ES-I3 (cell line): ENCODE data around the gene FUCA1.
"Not testable (repeated sequence)": the region's sequence is repeated elsewhere in the genome, so short reads cannot be mapped to it uniquely, and the experiment has no call there.

Experiments used
- H3K36me3 ChIP-seq: 2 replicates; pipeline ENCODE4 v1.6.1; 2013; ENCODE audit warnings: mild to moderate bottlenecking, low read length, control low read depth, moderate library complexity; ENCODE audit not compliant: insufficient read depth
- H3K4me1 ChIP-seq: 2 replicates; pipeline ENCODE4 v1.6.1; 2013; ENCODE audit warnings: mild to moderate bottlenecking, control low read depth, low read length; ENCODE audit not compliant: insufficient read depth
- H3K9ac ChIP-seq: 2 replicates; pipeline ENCODE4 v1.6.1; 2013; ENCODE audit warnings: low read depth, mild to moderate bottlenecking, low read length, moderate library complexity
- H3K9me3 ChIP-seq: 2 replicates; pipeline ENCODE4 v1.6.1; 2013; ENCODE audit warnings: mild to moderate bottlenecking, low read length, moderate library complexity; ENCODE audit not compliant: control insufficient read depth, insufficient read depth

The FUCA1 gene

GRCh38 chr1:23904748-23905357 lies 36.8 kb upstream of the FUCA1 start:
- Histone ChIP-seq H3K36me3 (no peaks in the 10 kb centered on the region), H3K9me3 (no peaks in the 10 kb centered on the region), H3K4me1 (peaks cover 16% of the 10 kb centered on the region), H3K9ac (no peak overlapping the region)

- H3K9me3 ChIP-seq = no peaks in the 10 kb centered on the region
- no peaks in the 10 kb centered on the region for H3K36me3 ChIP-seq
- H3K9ac ChIP-seq = no peak overlapping the region; the same call in 1 of the 2 replicates
- peaks cover 16% of the 10 kb centered on the region for H3K4me1 ChIP-seq
Observed at GRCh38 chr1:23903754-23904153, 35.7 kb upstream of the FUCA1 start.

- peaks cover 16% of the 10 kb centered on the region for H3K4me1 ChIP-seq
- H3K9ac ChIP-seq = peak overlapping the region; percentile 37; the same call in 1 of the 2 replicates
- no peaks in the 10 kb centered on the region for H3K36me3 ChIP-seq
- no peaks in the 10 kb centered on the region for H3K9me3 ChIP-seq
Observed at GRCh38 chr1:23902321-23903278, 34.5 kb upstream of the FUCA1 start.

GRCh38 chr1:23900017-23900416 lies 31.9 kb upstream of the FUCA1 start:
- H3K9me3 ChIP-seq, H3K36me3 ChIP-seq, H3K9ac ChIP-seq: not testable (repeated sequence)
- peaks cover 16% of the 10 kb centered on the region for H3K4me1 ChIP-seq

GRCh38 chr1:23899070-23899469 lies 31.0 kb upstream of the FUCA1 start:
- no peaks in the 10 kb centered on the region for H3K36me3 ChIP-seq
- H3K9me3 ChIP-seq = no peaks in the 10 kb centered on the region
- H3K4me1 ChIP-seq = peaks cover 8% of the 10 kb centered on the region
- H3K9ac ChIP-seq = no peak overlapping the region

GRCh38 chr1:23897083-23897482 lies 29.0 kb upstream of the FUCA1 start:
- no peaks in the 10 kb centered on the region for H3K36me3 ChIP-seq
- H3K4me1 ChIP-seq = no peaks in the 10 kb centered on the region
- no peaks in the 10 kb centered on the region for H3K9me3 ChIP-seq
- no peak overlapping the region for H3K9ac ChIP-seq

GRCh38 chr1:23896491-23896890 lies 28.4 kb upstream of the FUCA1 start:
- H3K9ac ChIP-seq = no peak overlapping the region
- no peaks in the 10 kb centered on the region for H3K4me1 ChIP-seq
- no peaks in the 10 kb centered on the region for H3K9me3 ChIP-seq
- no peaks in the 10 kb centered on the region for H3K36me3 ChIP-seq

GRCh38 chr1:23895993-23896392 lies 27.9 kb upstream of the FUCA1 start:
- H3K36me3 ChIP-seq = no peaks in the 10 kb centered on the region
- no peaks in the 10 kb centered on the region for H3K4me1 ChIP-seq
- no peaks in the 10 kb centered on the region for H3K9me3 ChIP-seq
- no peak overlapping the region for H3K9ac ChIP-seq

GRCh38 chr1:23895082-23895481 lies 27.0 kb upstream of the FUCA1 start:
- H3K9me3 ChIP-seq = no peaks in the 10 kb centered on the region
- no peak overlapping the region for H3K9ac ChIP-seq
- H3K4me1 ChIP-seq = no peaks in the 10 kb centered on the region
- H3K36me3 ChIP-seq = no peaks in the 10 kb centered on the region

- H3K9ac ChIP-seq = no peak overlapping the region
Observed at GRCh38 chr1:23889074-23889473, 21.0 kb upstream of the FUCA1 start.

GRCh38 chr1:23885222-23885621 lies 17.1 kb upstream of the FUCA1 start:
- Histone ChIP-seq H3K9ac (no peak overlapping the region), H3K4me1 (no peaks in the 10 kb centered on the region), H3K36me3 (no peaks in the 10 kb centered on the region), H3K9me3 (no peaks in the 10 kb centered on the region)

More at GRCh38 chr1:23889074-23889473, 21.0 kb upstream of the FUCA1 start:
- Histone ChIP-seq H3K4me1 (no peaks in the 10 kb centered on the region), H3K9me3 (no peaks in the 10 kb centered on the region), H3K36me3 (no peaks in the 10 kb centered on the region)

- no peaks in the 10 kb centered on the region for H3K4me1 ChIP-seq
- H3K36me3 ChIP-seq = no peaks in the 10 kb centered on the region
- no peaks in the 10 kb centered on the region; the same call in 1 of the 2 replicates for H3K9me3 ChIP-seq
- no peak overlapping the region for H3K9ac ChIP-seq
Observed at GRCh38 chr1:23882746-23883145, 14.7 kb upstream of the FUCA1 start.

GRCh38 chr1:23879809-23880208 lies 11.7 kb upstream of the FUCA1 start:
- H3K4me1 ChIP-seq = no peaks in the 10 kb centered on the region
- no peaks in the 10 kb centered on the region for H3K36me3 ChIP-seq
- no peak overlapping the region for H3K9ac ChIP-seq
- no peaks in the 10 kb centered on the region; the same call in 1 of the 2 replicates for H3K9me3 ChIP-seq

- no peaks in the 10 kb centered on the region for H3K4me1 ChIP-seq
- H3K36me3 ChIP-seq = no peaks in the 10 kb centered on the region
Observed at GRCh38 chr1:23878668-23879067, 10.6 kb upstream of the FUCA1 start.

GRCh38 chr1:23875382-23875781 lies 7.3 kb upstream of the FUCA1 start:
- no peaks in the 10 kb centered on the region for H3K4me1 ChIP-seq
- H3K9ac ChIP-seq = no peak overlapping the region
- no peaks in the 10 kb centered on the region; the same call in 1 of the 2 replicates for H3K9me3 ChIP-seq
- H3K36me3 ChIP-seq = no peaks in the 10 kb centered on the region

More at GRCh38 chr1:23878668-23879067, 10.6 kb upstream of the FUCA1 start:
- H3K9me3 ChIP-seq = no peaks in the 10 kb centered on the region; the same call in 1 of the 2 replicates
- no peak overlapping the region for H3K9ac ChIP-seq
